ENCODE results near the gene CBLN3.

The CBLN3 gene

DNA sequence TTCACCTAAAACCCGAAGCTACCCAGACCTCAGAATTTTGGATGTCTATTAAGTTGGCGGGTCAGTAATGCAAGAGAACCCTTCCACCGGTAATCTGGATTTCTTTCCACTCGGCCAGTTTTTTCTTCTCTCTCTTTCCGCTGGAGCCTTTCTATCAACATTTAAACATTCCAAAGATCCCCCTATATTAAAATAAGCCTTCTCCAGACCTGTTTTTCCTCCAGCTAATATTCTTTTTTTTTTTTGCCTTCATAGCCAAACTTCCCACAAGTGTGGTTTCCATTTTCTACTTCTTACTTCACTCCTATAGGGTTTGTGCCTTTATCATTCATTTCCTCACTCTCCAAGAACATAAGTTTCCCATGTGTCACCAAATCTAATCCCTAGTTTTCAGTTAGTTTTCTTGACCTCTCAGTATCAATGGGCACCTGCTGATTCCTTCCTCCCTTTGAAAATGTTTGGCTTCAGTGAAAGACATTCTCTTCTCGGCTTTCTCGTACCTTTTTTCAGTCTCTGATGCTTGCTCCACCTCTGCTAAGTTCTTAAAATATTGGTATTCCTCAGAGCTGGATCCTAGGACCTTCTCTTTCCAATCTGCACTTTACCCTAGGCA is 13.7 kb upstream of the CBLN3 start:
- in situ Hi-C loops (cut with HindIII; ENCODE audit: low pct_unique_long_range_greater_than_20kb, low sequenced_read_pairs) = no loop called here
- no peak for TF ChIP-seq JUND (IDR thresholded peaks at IDR 0.05; ENCODE audit: low read depth)
- DNase-seq (ENCODE audit: low read depth in 1 of 2, low spot score in 1 of 2) = no peak

GRCh38 chr14:24442240-24443052 is 13.0 kb upstream of the CBLN3 start, which contains the start of gene SDR39U1:
Gene SDR39U1, minus strand, starts transcription at chr14:24442776. Its CDS starts 7 bp downstream, at chr14:24442769.
- in situ Hi-C loops (cut with HindIII; ENCODE audit: low pct_unique_long_range_greater_than_20kb, low sequenced_read_pairs) = no loop called here
- TF ChIP-seq JUND (IDR thresholded peaks at IDR 0.05; ENCODE audit: low read depth) = no peak
- peak; percentile 81 to 98 for DNase-seq (ENCODE audit: low read depth in 1 of 2, low spot score in 1 of 2)

DNA sequence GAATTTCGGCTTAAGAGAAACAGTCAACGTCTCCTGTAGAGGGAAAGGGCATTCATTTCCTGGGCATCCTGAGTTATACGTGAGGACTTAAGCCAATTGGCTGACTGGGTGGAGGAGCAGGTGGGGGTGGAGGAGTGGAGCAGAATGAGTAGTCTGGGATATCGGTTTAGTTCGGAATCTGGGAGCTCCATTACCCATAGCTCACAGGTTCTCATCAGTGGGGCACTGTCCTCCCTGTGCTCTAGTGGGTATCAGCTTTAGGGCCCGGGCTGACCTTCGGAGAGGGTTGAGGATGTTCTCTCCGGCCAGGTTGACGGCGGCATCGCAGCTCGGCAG is 12.4 kb upstream of the CBLN3 start:
- no peak for TF ChIP-seq JUND (IDR thresholded peaks at IDR 0.05; ENCODE audit: low read depth)
- in situ Hi-C loops (cut with HindIII; ENCODE audit: low pct_unique_long_range_greater_than_20kb, low sequenced_read_pairs) = no loop called here
- DNase-seq (ENCODE audit: low read depth in 1 of 2, low spot score in 1 of 2) = peak in 1 of 2 experiments; percentile 38

DNA sequence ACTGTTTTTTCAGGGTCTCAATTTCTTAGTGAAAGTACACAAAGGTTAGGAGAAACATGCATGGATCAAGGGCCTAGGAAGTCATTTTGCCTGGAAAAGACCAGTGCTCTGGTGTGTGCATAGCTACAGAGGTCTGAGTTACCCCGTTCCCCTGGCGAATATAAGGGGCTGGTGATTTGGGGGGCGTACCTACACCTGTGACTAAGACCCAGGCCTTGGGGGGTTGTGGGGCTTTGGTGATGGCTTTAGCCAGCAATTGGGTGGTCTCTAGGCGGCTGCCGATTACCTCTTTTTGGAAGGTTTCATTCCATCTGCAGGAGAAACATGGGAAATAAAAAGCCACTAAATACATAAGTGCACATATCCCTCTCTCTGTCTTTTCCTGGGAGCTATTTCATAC is 12.0 kb upstream of the CBLN3 start:
- in situ Hi-C loops (cut with HindIII; ENCODE audit: low pct_unique_long_range_greater_than_20kb, low sequenced_read_pairs) = no loop called here
- DNase-seq (ENCODE audit: low read depth in 1 of 2, low spot score in 1 of 2) = no peak
- no peak for TF ChIP-seq JUND (IDR thresholded peaks at IDR 0.05; ENCODE audit: low read depth)

GRCh38 chr14:24440606-24441399 is 11.3 kb upstream of the CBLN3 start:
- in situ Hi-C loops (cut with HindIII; ENCODE audit: low pct_unique_long_range_greater_than_20kb, low sequenced_read_pairs) = no loop called here
- TF ChIP-seq JUND (IDR thresholded peaks at IDR 0.05; ENCODE audit: low read depth) = no peak
- DNase-seq (ENCODE audit: low read depth in 1 of 2, low spot score in 1 of 2) = no peak

DNA sequence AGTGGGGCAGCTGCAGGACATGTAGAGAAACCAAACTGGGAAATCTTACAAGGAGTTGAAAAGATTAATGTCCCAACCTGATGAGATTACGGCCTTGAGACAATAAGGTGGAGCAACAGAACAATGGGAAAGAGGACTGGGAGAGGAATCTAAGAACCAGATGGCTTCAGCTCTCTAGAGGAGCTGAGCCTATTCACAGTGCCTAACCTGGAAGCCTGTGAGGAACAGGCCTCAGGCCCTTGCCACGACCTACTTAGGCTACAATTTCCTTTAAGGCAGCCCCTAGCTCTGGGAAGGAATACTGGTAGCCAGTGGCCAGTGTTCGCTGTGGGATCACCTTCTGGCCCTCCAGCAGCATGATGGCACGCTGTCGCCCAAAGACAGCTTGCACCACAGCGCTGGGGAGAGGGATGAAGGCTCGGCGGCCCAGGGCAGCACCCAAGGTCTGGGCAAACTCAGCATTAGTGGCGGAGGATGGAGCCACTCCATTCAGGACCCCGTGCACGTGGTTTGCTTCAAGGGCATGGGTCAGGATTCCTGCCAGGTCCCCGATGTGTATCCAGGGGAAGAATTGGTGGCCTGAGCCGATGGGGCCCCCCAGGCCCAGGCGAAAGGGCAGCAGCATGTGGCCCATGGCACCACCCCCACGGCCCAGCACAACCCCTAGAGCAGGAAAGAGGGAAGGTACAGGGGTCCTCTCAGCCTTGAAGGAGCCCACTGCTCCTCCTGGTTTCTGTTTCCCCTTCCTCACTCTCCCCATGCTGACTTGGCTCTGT is 10.6 kb upstream of the CBLN3 start:
- in situ Hi-C loops (cut with HindIII; ENCODE audit: low pct_unique_long_range_greater_than_20kb, low sequenced_read_pairs) = no loop called here
- TF ChIP-seq JUND (IDR thresholded peaks at IDR 0.05; ENCODE audit: low read depth) = no peak
- DNase-seq (ENCODE audit: low read depth in 1 of 2, low spot score in 1 of 2) = no peak

- no peak for TF ChIP-seq JUND (IDR thresholded peaks at IDR 0.05; ENCODE audit: low read depth)
- in situ Hi-C loops (cut with HindIII; ENCODE audit: low pct_unique_long_range_greater_than_20kb, low sequenced_read_pairs) = no loop called here
- no peak for DNase-seq (ENCODE audit: low read depth in 1 of 2, low spot score in 1 of 2)
These were observed 9.8 kb upstream of the CBLN3 start for GRCh38 chr14:24439257-24439656.

GRCh38 chr14:24438223-24439097 is 9.0 kb upstream of the CBLN3 start:
- in situ Hi-C loops (cut with HindIII; ENCODE audit: low pct_unique_long_range_greater_than_20kb, low sequenced_read_pairs) = no loop called here
- TF ChIP-seq JUND (IDR thresholded peaks at IDR 0.05; ENCODE audit: low read depth) = no peak
- no peak for DNase-seq (ENCODE audit: low read depth in 1 of 2, low spot score in 1 of 2)

DNA sequence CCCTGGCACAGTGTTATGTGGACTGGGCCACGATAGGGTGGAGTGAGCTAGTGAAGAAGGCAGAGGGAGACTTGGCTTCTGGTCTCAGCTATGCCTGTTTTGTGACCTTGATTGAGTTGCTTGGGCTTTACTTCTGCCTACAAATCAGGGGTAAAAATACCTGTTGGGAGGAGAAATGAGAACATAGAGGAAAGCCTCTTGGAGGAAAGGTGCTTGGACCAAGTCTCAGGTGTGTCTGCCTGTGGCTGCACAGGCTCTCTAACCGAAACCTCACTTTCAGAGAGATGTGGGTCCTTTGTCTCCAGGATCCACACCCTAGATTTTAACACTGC is 8.2 kb upstream of the CBLN3 start:
- in situ Hi-C loops (cut with HindIII; ENCODE audit: low pct_unique_long_range_greater_than_20kb, low sequenced_read_pairs) = no loop called here
- DNase-seq (ENCODE audit: low read depth in 1 of 2, low spot score in 1 of 2) = no peak
- TF ChIP-seq JUND (IDR thresholded peaks at IDR 0.05; ENCODE audit: low read depth) = no peak

GRCh38 chr14:24437020-24437735 is 7.7 kb upstream of the CBLN3 start:
- no peak for DNase-seq (ENCODE audit: low read depth in 1 of 2, low spot score in 1 of 2)
- in situ Hi-C loops (cut with HindIII; ENCODE audit: low pct_unique_long_range_greater_than_20kb, low sequenced_read_pairs) = no loop called here
- TF ChIP-seq JUND (IDR thresholded peaks at IDR 0.05; ENCODE audit: low read depth) = no peak

DNA sequence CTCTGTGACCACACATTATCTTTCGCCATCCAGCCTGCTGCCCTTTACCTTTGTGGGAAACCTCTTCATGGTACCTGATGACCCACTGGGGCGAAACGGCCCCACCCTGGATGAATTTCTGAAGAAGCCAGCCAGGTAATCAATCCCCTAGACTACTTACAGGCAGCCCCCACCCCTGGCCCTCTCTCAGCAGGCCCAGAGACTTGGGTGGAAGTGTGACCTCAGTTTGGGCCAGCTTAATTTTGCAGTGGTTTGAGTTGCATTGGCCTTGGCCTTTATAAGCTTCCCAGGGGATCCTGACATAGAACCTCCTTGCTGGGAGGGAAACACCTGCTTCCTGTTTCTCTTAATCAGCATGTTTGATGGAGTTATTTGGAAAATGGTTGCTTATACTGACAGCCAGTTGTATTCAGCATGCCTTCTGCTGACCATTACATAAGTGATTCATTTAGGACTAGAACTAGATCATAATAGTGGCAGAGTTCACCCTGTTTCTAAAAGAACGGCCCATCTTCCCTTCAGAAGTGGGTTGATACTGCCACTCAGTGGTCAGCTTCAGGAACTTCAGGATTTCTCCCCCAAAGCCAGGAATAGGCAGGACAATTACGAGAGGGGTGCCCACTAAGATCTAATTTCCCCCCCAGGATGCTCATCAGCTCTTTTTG is 7.0 kb upstream of the CBLN3 start:
- TF ChIP-seq JUND (IDR thresholded peaks at IDR 0.05; ENCODE audit: low read depth) = no peak
- DNase-seq (ENCODE audit: low read depth in 1 of 2, low spot score in 1 of 2) = peak; percentile 55 to 71
- in situ Hi-C loops (cut with HindIII; ENCODE audit: low pct_unique_long_range_greater_than_20kb, low sequenced_read_pairs) = no loop called here
